Measurements from ENCODE around the gene ERN1. TPM values are rescaled to one million over a fixed set of nuclear protein-coding genes. Genes with fewer than 3 reads are reported as not detected.

Gene ERN1
- total RNA-seq, 2 experiments from 2014 or later, result 126 to 128 TPM

DNA sequence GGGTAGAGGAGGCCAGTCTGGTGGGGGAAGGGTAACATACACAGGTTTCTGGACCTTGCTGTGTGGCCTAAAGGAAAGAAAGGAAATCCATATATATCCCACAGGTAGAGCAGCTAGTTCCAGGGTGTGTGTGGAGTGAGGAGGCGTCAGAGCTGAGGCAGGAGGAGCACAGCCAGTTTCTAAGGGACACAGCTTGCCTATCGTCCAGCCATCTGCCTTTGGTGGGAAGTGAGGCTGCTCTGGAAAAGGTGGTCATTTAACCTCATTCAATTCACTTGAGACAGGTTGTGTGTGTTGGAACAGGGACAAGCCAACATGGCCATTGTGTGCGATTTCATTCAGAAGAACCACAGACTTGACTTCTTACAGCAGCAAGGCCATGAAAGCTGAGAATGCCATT, 36.9 kb upstream of the ERN1 start:
- no peaks in the 10 kb centered on the region for H3K9me3 Mint-ChIP-seq
- ChIA-PET CTCF (interaction anchor here (0.7 to 1.2 kb wide), 2 partner anchors 70 to 256 kb away, joined by 3 read pairs; partner anchors contain the start of gene CSHL1), POLR2A (interaction anchor here (2.5 kb wide), 1 partner anchor 20 kb away, joined by 11 read pairs; no protein-coding TSS in a partner anchor)
- no peaks in the 10 kb centered on the region for H3K4me1 Mint-ChIP-seq
- H3K4me3 Mint-ChIP-seq, result no peak overlapping the region
- H3K27me3 Mint-ChIP-seq, result no peaks in the 10 kb centered on the region
- peaks cover 15% of the 10 kb centered on the region for H3K36me3 Mint-ChIP-seq (ENCODE audit: low read depth)
- DNase-seq, result no peak
- H3K27ac Mint-ChIP-seq, result no peak overlapping the region

DNA sequence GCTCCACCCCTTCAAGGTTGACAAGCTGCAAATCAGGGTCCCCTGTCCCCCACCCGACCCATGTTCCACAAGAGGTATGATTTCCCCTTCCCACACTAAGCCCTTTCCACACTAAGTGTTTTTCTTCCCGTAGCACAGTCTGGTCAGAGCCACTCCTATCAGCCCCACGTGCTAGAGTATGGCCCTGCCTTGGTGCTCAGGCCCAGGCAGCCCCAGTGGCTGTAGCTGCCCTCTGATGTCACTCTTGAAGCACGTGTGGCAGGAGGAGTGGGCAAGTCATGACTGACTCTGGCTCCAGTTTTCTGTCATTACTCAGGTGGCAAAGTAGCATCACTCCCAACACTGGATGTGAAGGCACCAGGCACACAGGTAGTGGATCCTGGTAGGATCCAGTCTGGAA, 35.4 kb upstream of the ERN1 start:
- Mint-ChIP-seq H3K27me3 (no peaks in the 10 kb centered on the region), H3K36me3 (ENCODE audit: low read depth) (peaks cover 8% of the 10 kb centered on the region), H3K4me1 (peaks cover 2% of the 10 kb centered on the region), H3K9me3 (no peaks in the 10 kb centered on the region), H3K4me3 (no peak overlapping the region), H3K27ac (no peak overlapping the region)
- no peak for DNase-seq
- CTCF ChIA-PET, result no interaction called here
- POLR2A ChIA-PET, result interaction anchor here (0.7 to 1.0 kb wide), 2 partner anchors 19 to 29 kb away, joined by 3 read pairs; no protein-coding TSS in a partner anchor

DNA sequence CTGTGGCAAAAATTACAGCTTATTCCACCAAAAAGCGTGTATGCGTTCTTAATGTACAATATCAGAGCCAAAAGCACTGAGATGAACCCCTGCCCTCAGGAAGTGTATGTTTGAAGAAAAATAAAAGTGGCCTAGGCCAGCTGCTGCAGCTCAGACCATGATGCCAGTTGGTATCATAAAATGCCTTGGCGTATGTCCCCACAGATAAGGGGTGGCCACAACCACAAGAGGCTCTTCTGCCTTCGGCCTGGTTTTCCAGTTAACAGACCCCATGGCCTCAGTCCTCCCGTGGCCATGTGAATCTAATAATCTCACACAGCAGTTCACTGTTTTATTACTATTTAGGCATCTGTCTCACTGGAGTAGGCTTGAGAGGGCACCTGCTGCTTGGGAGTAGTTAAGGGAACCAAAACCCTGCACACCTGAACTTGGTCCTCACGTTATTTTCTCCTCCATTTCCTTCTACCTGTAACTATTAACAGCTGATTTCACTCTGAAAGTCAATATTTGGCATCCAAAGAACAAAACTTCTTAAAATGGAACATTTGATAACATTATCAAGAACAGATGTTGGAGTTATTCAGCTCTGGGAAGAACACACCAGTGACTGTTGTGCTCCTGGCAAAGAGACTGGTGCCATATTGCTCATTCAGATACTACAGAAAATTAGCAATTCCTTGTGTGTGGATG, 34.8 kb upstream of the ERN1 start:
- POLR2A ChIA-PET, result interaction anchor here (0.7 to 1.0 kb wide), 2 partner anchors 19 to 29 kb away, joined by 3 read pairs; no protein-coding TSS in a partner anchor

DNA sequence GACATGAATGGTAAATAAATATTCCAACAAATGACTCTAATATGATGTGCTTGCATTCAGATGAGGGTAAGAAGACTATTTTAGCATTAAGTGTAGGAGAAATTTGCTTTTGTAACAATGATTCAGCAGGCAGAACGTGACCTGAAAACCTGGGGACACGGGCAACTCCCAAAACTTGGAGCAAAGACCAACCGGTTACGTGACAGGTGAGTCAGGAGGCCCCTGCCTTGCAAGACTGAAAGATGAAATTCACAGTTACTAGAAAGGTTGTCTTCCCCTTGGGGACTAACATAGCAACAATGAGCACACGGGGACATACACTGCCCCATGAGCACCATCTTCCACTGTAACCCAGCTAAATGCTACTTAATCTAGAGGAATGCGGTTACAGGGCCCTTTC, 33.5 kb upstream of the ERN1 start:
- Mint-ChIP-seq H3K36me3 (ENCODE audit: low read depth) (peaks cover 3% of the 10 kb centered on the region), H3K27me3 (no peaks in the 10 kb centered on the region), H3K27ac (no peak overlapping the region), H3K4me3 (no peak overlapping the region), H3K4me1 (peaks cover 2% of the 10 kb centered on the region), H3K9me3 (no peaks in the 10 kb centered on the region)
- ChIA-PET CTCF (interaction anchor here (0.7 kb wide), 1 partner anchor 157 kb away, joined by 4 read pairs; no protein-coding TSS in a partner anchor), POLR2A (interaction anchor here (0.6 kb wide), 1 partner anchor 17 kb away, joined by 3 read pairs; no protein-coding TSS in a partner anchor)
- no peak for DNase-seq

More for the DNA sequence above, 34.8 kb upstream of the ERN1 start:
- CTCF ChIA-PET, result no interaction called here
- H3K4me3 Mint-ChIP-seq, result no peak overlapping the region
- no peak for DNase-seq
- no peaks in the 10 kb centered on the region for H3K27me3 Mint-ChIP-seq
- peaks cover 3% of the 10 kb centered on the region for H3K36me3 Mint-ChIP-seq (ENCODE audit: low read depth)
- no peak overlapping the region for H3K27ac Mint-ChIP-seq
- H3K9me3 Mint-ChIP-seq, result no peaks in the 10 kb centered on the region
- peaks cover 2% of the 10 kb centered on the region for H3K4me1 Mint-ChIP-seq

DNA sequence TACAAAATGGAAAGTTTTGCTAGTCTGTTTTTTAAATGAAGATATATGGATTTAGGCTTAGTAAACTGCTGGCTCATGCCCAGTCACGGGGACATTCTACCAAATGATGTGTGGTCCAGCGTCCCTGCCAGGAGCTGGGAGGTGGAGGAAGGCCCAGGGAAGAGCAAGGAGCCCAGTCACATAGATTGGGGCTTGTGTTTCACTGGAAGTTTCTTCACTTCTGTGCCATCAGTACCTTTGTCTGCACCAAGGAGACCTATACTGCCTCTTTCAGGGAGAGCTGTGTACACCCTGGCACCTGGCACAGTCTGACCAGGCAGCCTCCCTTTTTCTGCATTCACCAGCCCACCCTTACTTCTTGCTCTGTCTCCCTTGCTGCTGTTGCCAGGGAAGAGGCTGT, 32.6 kb upstream of the ERN1 start:
- Mint-ChIP-seq H3K9me3 (no peaks in the 10 kb centered on the region), H3K4me3 (no peak overlapping the region), H3K36me3 (ENCODE audit: low read depth) (peaks cover 3% of the 10 kb centered on the region), H3K27me3 (no peaks in the 10 kb centered on the region), H3K4me1 (peaks cover 2% of the 10 kb centered on the region), H3K27ac (no peak overlapping the region)
- POLR2A ChIA-PET, result interaction anchor here (1.3 kb wide), 1 partner anchor 16 kb away, joined by 5 read pairs; no protein-coding TSS in a partner anchor
- DNase-seq, result no peak
- CTCF ChIA-PET, result no interaction called here

DNA sequence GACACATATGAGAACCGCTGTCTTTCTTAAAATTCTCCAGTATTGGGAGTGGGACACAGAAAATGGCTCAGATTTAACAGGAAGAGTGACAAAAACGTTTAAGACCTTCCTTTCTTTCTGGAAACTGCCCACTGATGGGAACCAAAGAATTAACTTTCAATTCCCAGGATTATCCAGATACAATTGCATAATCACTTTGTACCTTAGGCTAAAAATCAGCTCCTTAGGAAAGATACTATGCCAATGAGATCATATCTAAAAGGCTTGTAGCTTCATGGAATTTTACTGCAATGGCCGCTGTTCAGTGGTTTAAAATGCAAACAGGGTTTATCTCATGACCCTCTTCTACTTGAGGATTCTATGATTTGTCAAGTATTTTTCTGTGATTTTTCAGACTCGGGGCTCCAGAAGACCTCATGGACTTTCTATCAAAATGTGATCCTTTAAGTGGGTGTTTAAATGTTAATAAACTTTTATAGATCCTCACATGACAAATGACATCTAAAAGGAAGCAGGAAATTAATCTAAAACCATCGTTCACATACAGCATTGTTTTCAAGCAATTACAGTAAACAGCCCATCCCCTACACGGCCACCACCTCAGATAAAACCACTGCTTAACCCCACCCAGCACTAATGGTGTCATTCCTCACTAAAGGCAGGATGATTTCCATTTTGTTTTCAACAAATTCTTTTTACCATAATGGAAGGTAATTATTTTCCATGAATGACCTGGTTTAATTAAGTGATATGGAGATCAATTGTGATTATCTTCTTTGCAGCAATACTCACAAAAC, 31.6 kb upstream of the ERN1 start:
- CTCF ChIA-PET, result no interaction called here
- H3K36me3 Mint-ChIP-seq (ENCODE audit: low read depth), result peaks cover under 1% of the 10 kb centered on the region
- POLR2A ChIA-PET, result interaction anchor here (1.3 kb wide), 1 partner anchor 15 kb away, joined by 5 read pairs; no protein-coding TSS in a partner anchor

DNA sequence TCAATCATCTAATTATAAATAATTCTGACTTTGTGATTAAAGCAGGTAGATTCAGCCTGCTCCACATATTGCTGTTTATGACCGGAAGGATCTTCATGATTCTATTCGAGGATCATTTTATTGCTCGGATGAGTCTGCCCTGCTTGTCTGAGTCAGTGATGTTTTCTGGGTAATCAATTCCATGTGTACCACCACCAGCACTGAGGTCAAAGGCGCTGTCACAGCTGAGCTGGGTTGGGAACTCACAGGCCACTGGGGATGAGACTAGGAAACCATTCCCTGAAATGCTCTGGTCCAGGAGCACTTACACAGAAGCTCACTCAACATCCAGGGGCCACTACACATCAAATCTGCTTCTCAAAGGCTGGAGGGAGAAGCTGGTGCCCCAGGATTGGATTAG, 30.4 kb upstream of the ERN1 start:
- Mint-ChIP-seq H3K27ac (no peak overlapping the region), H3K27me3 (no peaks in the 10 kb centered on the region), H3K36me3 (ENCODE audit: low read depth) (no peaks in the 10 kb centered on the region), H3K9me3 (no peaks in the 10 kb centered on the region), H3K4me1 (peaks cover 2% of the 10 kb centered on the region), H3K4me3 (no peak overlapping the region)
- CTCF ChIA-PET, result interaction anchor here (0.5 to 1.3 kb wide), 2 partner anchors 242 to 484 kb away, joined by 3 read pairs; partner anchors contain the start of gene GH1
- DNase-seq, result no peak
- POLR2A ChIA-PET, result interaction anchor here (2.0 kb wide), 1 partner anchor 14 kb away, joined by 7 read pairs; no protein-coding TSS in a partner anchor

More for the DNA sequence above, 31.6 kb upstream of the ERN1 start:
- Mint-ChIP-seq H3K27ac (no peak overlapping the region), H3K4me1 (peaks cover 2% of the 10 kb centered on the region), H3K27me3 (no peaks in the 10 kb centered on the region), H3K9me3 (no peaks in the 10 kb centered on the region), H3K4me3 (no peak overlapping the region)
- no peak for DNase-seq

DNA sequence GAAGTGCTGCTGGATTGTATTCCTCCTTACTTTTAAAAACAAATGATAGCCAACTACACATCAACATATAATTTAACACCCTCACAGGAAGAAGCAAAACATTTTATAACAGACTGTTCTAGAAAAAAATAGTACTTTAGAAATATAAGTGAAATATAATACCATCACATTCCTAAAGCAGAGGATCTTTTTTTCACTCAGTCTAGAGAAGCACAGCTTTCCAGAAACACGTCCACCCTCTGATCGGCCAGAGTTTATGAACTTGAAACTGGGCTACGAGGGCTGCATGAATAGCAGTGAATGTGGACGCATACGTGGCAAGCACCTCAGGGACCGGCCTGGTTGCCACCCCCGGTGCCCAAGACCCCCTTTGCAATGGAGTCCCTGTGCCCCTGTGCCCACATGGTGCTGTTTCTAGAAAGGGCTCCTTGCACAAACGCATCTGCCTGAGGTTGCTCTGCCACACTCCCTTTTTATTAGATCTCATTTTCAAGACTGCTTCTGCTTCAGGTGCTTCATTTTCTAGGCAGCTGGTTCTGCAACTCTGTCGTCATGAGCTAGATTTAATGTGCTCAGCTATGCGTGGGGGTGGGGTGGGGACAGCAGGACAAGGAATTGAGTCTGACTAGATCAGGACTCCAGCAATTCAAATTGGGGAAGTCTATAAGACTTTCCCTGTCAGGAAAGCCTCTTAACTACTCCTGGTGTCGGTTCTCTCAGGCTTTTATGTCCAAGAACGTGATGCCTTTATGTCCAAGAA, 29.1 kb upstream of the ERN1 start:
- POLR2A ChIA-PET, result interaction anchor here (2.0 kb wide), 1 partner anchor 13 kb away, joined by 7 read pairs; no protein-coding TSS in a partner anchor
- Mint-ChIP-seq H3K27me3 (no peaks in the 10 kb centered on the region), H3K27ac (no peak overlapping the region), H3K4me1 (peaks cover 2% of the 10 kb centered on the region), H3K9me3 (no peaks in the 10 kb centered on the region), H3K36me3 (ENCODE audit: low read depth) (no peaks in the 10 kb centered on the region), H3K4me3 (no peak overlapping the region)
- no peak for DNase-seq
- CTCF ChIA-PET, result interaction anchor here (1.3 kb wide), 1 partner anchor 240 kb away, joined by 3 read pairs; the partner anchor contains the start of gene GH1

DNA sequence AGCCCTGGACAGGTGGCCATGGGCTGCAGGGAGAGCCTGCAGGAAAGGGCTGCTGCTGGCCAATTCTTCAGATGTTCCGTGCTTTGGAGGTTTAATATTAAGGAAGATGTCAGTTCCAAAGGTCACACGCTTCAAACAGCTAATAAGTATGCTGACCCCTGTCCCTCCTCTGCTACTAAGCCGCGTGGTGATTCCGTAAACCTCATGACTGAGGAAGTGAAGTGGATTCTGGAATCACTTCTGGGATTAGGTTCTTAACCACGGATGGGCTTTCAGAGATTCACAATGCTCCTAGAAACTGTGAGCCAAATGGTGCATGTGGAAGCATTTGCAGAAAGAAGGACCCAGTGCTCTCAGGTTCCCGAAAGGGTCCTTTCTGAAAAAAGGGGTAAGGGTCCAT, 28.5 kb upstream of the ERN1 start:
- ChIA-PET CTCF (no interaction called here), POLR2A (no interaction called here)
- H3K27ac Mint-ChIP-seq, result no peak overlapping the region
- H3K9me3 Mint-ChIP-seq, result no peaks in the 10 kb centered on the region
- no peaks in the 10 kb centered on the region for H3K27me3 Mint-ChIP-seq
- no peak overlapping the region for H3K4me3 Mint-ChIP-seq
- no peak for DNase-seq
- no peaks in the 10 kb centered on the region for H3K36me3 Mint-ChIP-seq (ENCODE audit: low read depth)
- peaks cover 2% of the 10 kb centered on the region for H3K4me1 Mint-ChIP-seq

DNA sequence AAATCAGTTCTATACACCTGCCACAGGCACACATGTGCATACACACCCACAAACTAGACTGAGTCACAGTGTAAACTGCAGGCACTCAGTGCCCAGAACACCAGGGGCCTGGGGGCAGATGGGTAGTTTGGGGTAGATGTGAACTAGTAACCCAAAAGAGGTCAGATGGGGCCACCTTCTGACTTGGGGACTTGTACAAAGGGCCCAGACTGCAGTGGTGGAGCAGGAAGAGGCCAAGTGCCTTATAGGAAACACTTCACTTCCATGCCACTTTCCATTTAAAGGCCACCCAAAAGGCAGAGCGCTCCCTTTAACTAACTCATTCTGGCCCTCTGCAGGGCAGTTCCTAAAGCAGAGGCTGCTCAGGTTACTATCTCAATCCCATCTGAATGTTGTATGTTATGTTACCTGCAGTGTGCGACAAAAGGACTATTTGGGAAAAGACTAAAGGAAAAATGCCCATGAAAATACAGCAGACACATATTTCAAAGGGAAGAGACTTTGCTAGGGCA, 27.8 kb upstream of the ERN1 start:
- H3K27me3 Mint-ChIP-seq, result no peaks in the 10 kb centered on the region
- no peak for DNase-seq
- ChIA-PET CTCF (no interaction called here), POLR2A (no interaction called here)
- H3K9me3 Mint-ChIP-seq, result no peaks in the 10 kb centered on the region
- H3K4me3 Mint-ChIP-seq, result no peak overlapping the region
- no peak overlapping the region for H3K27ac Mint-ChIP-seq
- peaks cover 2% of the 10 kb centered on the region for H3K4me1 Mint-ChIP-seq
- peaks cover 6% of the 10 kb centered on the region for H3K36me3 Mint-ChIP-seq (ENCODE audit: low read depth)

DNA sequence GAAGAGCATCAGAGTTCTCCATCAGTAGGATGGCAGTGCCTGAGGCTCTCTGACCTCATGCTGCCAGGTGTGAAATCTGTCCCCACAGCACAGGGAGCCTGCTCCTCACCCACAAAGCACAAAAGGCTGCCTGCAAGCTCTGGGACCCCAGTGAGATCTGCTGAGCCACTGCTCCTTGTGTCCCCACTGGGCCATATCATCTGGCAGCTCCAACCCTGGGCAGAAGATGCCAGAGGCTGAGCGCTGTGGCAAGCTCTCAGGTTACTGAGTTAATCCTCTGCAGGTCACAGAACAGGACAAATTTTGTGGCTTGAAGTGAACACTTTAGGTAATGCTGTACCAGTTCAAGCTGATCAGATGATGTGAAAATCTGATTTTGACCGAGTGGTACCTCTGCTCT, 26.7 kb upstream of the ERN1 start:
- Mint-ChIP-seq H3K4me3 (no peak overlapping the region), H3K36me3 (ENCODE audit: low read depth) (peaks cover 7% of the 10 kb centered on the region), H3K27me3 (no peaks in the 10 kb centered on the region), H3K27ac (no peak overlapping the region), H3K9me3 (no peaks in the 10 kb centered on the region), H3K4me1 (peaks cover under 1% of the 10 kb centered on the region)
- no peak for DNase-seq
- CTCF ChIA-PET, result no interaction called here
- POLR2A ChIA-PET, result interaction anchor here (4.0 kb wide), 1 partner anchor 11 kb away, joined by 20 read pairs; no protein-coding TSS in a partner anchor

DNA sequence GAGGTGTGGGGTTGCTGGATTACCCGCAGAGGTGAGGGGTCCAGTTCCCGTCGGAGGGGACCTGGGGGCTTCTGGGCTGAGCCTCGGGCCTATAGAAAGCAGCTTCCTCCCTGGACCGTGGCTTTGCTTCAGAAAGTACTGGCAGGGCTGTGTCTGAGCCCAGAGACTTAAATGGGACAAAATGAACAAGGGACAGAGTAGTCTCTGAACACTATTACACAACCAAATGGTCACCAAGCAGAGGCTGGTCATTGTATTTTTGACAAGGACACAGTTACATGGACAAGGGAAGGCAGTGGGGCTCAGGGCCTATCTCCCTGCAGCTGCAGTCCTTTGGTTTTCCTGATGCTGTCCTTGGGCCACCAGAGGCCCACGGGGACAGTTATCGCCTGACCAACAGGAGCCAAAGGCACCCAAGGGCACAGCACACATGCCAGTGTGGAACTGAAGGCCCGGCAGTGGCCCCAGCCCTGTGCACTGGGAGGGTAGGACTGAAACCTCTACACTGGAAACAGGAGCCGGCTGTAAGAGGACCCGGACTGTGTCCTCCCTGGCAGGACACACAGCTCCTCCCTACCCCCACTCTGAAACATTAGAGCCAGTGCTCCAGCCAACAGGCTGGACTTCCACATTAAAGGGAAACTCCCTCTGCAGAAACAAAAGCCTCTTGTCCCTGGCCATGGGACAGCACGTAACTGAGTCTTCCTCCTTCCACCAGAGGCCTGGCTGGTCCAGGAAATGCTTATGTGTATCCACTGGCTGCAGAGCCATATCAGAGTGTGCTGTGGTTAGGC, 26.0 kb upstream of the ERN1 start:
- no peak overlapping the region for H3K27ac Mint-ChIP-seq
- H3K4me1 Mint-ChIP-seq, result no peaks in the 10 kb centered on the region
- H3K9me3 Mint-ChIP-seq, result no peaks in the 10 kb centered on the region
- no peak overlapping the region for H3K4me3 Mint-ChIP-seq
- no peaks in the 10 kb centered on the region for H3K27me3 Mint-ChIP-seq
- DNase-seq, result no peak
- H3K36me3 Mint-ChIP-seq (ENCODE audit: low read depth), result peaks cover 7% of the 10 kb centered on the region
- ChIA-PET CTCF (no interaction called here), POLR2A (interaction anchor here (4.0 kb wide), 1 partner anchor 10 kb away, joined by 20 read pairs; no protein-coding TSS in a partner anchor)

Measured in activated CD4-positive, alpha-beta memory T cell treated with anti-CD3 and anti-CD28 coated beads, Interleukin-2, amount 10 ng/mL, durations not matched to agents 7 days and 5 days (primary cell).